ENCODE measurements around the gene AGBL1.

The AGBL1 gene

DNA sequence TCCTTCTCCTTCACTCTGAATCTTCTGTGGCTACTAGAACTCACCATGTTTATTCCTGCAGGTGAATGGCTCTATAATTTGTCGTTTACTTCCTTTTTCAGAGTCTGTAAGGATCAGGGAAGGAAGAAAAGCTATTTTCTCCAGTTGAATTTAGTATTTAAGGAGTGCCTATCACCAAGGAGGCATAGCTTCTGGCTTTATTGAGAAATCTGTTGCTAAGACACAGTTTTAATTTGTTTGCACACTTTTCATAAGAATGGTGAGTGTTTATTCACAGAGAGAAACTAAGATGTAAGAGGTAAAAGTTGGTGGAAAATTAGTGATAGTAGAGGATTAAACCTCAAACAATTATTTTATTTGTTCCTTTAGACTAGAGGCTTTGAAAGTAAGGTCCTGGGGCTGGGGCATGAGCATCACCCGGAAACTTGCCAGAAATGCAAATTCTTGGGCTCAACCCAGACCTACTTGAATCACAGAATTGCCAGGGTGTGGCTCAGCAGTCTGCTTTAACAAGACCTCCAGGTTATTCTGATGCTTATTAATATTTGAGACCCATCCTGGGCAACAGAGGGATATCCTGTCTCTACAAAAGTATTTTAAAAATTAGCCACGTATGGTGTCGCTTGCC, 461.3 kb downstream of the AGBL1 start:
- DNase-seq: no peak

DNA sequence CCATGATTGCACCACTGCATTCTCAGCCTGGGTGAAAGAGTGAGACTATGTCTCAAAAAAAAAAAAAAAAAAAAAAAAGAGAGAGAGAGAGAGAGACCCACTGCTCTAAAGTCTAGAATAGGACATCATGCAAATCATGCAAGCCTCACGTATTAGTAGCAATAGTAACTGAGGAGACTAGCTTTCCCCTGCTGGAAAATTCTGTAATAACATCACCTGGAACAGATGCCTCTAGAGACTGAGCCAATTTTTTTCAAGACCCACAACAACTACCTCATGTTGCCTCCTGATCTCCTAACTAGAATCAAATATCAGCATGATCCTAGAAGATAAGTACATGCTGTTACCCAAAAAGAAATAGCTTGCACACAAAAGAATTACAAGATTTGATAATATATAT, 461.9 kb downstream of the AGBL1 start:
- DNase-seq: no peak

DNA sequence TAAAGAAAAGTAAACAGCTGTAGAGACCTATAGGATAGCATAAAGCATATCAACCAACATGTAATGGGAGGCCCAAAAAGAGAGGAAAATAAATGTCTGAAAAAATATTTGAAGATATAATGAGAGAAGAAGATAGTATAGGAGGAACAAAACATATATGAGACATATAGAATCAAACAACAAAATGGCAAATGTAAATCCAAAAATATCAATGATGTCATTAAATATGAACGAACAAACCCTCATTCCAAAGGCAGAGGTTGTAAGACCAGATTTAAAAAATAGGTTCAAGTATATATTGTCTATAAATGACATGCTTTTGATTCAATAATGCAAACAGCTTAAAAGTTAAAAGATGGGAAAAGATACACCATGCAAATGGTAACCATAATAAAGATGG, 470.4 kb downstream of the AGBL1 start:
- DNase-seq: no peak

DNA sequence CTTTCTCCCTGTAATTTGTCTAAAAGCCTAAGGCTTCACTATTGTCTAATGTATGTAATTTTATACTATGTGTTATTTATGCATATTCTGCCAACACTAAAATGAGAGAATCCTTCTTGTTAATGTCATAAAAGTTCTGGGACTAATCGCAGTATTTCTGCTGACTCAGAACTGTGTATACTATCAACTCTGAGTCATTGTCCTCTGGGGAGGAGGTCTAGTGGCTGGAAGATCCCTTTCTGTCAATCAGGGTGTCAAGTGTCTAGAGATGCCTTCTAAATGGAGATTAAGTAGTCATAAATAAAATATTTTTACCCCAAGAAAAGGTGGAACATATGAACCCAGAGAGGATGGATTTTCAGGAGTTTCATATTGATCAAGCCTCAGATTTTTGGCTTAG, 473.4 kb downstream of the AGBL1 start:
- no peak for DNase-seq

DNA sequence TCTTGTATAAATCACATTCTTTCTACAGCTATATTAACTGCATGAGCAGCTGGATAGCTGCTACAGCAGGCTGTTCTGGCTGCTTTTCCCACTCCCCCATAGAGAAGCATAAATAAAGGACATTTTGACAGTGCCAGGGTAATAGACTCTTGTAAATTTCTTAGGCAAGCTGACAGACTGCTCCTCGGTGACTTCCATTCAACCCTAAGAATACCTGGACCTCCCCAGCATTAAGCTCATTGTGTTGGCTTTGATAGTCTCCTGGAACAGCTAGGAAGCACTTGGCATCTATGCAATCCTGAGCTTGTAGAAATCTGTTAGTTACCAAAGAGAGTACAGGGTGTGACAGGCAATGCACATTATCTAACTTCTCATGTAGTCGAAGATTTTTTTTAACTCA, 475.4 kb downstream of the AGBL1 start:
- DNase-seq: no peak

DNA sequence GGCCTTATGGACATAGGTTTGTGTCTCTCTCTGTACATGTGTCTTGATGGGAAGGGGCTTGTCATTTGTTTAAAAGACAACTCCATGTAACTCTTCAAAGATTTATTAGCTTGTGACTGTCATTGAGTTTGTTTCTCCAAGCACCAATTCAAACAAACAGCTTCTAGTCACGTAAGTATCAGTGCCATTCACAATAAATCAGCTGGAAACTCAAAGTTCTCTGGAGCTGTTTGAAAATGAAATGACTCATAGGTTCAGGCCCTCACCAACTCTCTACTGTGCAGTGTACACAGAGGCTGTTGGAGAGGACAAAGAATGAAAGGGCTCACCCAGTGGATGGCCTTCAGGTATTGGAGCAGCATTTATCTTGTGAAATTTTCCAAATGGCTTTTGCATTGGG, 476.3 kb downstream of the AGBL1 start:
- no peak for DNase-seq

DNA sequence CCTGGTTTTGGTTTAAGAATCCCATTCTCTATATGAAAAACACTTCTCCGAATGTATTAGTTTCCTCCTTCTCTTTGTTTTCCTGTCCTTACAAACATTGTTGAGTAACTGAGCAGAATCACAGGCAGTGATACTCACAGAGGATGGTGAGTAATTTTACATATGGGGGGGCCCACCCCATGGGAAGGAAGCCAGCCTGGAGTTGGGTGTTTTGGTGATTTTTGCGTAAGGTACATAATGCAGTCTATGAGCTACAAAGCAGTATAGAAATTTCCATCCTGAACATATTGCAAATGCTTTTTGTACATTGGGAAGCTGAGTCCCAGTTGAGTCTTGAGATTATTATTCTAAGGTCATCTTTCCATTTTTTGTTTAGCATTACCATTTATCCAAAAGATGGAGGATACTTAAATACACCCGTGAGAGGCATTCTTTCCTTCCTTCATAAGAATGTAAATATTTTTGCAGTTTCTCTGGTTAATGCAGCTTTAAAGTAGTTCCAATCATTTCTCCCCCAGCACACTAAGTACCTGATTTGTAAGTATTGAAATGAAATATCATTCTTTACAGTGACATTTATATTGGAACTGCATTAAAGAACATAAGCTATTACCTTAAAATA, 476.8 kb downstream of the AGBL1 start:
- DNase-seq: no peak

DNA sequence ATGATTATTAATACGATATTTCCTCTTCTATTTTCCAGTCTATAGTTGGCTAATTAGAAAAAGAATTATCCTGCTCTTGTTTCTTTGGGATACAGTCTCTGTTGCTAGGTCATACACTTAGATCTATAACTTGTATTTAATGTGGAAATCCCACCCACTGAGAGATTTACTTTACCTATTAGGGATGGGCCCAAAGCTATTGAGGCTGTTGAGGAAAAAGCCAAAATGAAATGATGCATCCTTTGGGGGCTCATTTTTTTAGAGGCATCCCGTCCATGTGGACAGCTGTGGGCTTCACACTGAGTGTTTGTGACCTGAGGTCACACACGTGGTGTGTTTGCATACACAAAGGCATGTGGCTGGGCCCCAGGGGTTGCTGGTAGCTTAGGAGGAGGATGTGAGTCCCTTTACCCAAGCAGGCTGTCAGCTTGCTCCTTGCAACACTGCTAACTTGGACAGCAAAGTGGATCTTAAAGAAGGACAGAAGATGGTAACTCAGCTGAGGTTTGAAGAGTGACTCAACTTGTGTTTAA, 477.4 kb downstream of the AGBL1 start:
- DNase-seq: no peak

DNA sequence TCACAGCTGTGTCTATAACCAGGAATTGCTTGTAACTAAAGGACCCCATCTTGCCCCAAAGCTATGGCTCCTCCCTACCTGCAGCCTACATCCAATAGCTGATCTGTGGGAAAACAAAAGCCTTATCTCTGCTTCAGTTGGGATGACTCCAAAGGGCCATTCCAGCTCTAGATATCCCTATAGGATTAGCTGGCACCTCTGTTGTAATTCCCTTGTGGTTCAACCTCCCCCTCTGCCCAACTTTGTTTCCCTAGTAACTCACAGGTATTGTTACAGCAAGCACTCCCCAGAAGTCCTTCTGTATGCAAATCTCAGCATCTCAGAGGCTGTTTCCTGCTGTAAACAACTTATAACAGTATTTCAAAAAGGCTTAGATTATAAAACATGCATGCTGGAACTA, 478.6 kb downstream of the AGBL1 start:
- no peak for DNase-seq

DNA sequence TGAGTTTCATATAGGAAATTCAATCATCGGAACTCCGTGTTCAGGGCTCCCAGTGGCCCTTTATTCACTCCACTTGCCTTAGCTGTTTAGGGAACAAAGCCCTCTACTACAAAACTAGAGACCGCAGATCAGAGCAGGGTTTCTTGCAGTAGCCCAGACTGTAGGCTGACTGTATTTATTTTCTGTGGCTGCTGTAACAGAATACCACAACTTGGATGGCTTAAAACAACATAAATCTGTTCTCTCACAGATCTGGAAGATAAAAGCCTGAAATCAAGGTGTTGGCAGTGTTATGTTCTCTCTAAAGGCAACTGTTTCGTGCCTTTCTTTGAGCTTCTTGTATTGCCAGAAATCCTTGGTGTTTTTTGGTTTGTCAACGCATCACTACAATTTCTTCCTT, 479.0 kb downstream of the AGBL1 start:
- DNase-seq: no peak

DNA sequence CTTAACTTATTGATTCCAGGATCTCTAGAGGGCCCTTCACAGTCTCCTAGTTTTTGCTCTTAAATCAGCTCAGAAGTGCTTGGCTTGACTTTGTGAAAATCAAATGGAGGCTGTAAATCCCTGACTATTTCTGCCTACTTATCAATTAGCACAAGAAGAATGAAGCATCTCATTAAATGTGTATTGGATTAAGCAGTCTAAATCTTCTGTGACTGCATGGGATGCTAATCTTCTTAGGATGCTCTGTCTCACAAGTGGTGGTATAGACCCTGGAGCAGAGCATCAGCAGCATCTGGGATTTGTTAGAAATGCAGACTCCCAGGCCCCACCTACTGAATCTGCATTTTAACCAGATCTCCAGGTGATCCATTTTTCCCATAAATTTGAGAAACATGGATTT, 488.7 kb downstream of the AGBL1 start:
- no peak for DNase-seq

DNA sequence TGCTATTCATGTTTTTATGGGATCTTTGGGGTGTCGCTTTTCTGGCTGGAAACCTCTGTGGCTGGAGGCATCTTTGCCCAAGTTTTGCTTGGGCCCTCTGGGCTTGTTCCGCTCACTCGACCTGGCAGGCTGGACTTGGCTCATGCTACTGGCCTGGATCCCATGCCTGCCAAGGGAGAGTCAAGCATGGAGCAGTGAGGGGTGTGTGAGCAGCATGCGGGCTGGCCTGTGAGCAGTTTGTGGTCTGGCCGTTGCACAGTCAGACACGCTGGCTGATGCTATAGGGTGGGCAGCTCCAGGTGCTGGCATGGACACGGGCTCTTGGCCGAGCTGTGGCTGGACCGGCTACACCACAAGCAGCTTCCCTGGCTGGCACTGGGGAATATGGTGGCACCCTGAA, 491.1 kb downstream of the AGBL1 start:
- DNase-seq: no peak

DNA sequence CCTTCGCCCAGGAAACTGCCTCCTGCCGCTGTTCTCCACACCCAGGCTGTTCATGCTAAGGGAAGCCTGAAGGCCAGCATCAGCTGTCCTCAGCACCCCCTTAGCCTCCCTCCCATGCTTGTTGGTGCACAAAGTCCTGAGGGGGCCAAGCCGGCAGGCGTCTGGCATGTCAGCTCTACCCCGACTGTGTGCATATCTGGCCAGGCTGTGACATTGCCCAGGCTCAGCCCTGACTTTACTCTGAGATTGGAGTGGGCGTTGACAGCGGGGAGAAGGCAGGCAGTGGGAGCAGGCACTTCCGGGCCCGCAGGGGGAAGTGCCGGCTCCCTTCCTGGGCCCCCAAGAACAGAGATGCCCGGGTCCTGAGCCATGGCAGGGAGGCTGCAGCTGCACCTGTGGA, 492.2 kb downstream of the AGBL1 start:
- DNase-seq: no peak

DNA sequence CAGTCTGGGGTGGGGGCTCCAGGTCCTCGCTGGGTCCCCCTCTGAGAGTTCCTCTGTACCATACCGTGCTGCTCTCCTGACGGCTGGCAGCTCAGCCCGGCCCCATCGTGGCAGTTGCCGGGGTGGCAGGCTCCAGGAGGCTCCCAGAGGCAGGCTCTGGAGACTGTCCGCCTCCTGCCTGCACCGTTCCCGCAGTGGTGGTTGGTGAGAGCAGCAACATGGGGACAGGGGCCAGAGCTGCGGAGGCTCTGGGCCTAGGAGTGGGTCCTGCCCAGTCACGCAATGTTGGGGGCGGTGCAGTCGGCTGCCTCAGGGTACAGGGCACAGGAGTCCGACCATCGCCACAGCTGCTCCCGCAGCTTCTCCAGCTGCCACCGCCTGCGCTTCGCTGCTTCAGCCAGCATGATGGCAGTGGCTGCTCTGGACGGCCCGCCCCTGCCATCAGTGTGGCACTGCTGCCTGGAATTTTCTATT, 492.7 kb downstream of the AGBL1 start:
- no peak for DNase-seq

DNA sequence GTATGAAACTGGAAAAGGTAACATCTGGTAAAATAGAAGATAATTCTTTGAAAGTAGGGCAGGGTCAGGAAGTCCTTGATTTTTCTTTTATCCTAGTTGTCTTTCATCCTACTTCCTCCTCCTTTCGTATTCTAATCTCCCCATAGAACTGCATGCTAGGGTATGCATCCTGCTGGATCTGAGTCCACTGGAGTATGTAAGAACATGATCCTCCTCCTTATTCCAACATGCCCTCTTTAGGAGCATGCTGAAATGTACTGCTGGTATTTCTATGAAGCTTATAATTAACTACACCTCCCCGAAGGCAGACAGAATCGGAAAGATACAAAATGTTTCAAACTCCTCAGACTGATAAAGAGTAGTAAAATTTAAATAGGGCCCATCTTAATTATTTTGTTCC, 493.8 kb downstream of the AGBL1 start:
- no peak for DNase-seq

DNA sequence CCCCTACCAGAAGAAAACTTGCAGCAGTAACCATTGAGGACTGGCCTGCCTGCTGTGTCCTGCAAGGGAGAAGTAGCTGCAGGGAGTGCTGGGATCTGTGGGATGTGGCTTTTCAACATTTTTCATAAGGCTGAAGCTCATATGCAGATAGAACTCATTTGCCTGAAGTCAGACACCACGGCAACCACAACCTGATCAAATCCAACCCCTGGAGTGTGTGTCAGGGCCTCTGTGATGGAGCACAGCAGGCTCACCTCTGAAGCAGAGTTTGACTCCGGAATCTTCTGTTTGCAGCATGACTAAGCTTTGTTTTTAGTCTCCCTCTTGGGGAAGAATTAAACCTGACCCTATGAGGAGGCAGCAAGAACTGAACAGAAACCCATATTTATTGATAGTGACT, 508.7 kb downstream of the AGBL1 start:
- DNase-seq: no peak

DNA sequence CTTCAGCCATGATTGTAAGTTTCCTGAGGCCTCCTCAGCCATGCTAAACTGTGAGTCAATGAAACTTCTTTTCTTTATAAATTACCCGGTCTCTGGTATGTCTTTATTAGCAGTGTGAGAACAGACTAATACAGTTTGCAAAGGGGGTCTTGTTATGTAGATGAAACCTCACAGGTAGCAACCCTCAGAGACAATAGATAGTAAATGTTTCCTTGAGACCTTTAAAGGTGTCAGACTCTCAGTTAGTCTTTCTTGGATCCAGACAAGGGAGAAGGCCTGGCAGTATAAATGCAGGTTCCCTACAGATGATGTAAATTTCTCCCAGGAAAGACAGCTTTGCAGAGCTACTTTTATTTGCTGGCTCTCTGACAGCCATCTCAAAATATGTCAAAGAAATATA, 510.8 kb downstream of the AGBL1 start:
- no peak for DNase-seq

DNA sequence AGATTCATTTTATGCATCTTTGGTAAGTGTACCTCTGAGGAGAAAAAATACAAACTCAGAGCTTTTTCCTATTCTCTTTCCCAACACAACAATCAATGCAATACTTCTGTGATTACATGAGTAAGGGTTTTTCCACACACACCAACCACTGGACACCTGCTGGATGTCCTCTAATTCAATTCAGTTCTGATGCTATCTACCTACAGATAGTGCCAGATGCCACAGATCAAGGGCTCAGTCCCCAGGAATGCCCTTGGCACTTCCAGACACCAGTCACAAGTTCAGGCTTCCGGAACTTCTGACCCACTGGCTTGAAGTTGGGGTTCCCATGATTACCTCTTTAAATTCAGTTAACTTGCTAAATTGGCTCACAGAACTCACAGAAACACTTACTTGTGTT, 511.5 kb downstream of the AGBL1 start:
- no peak for DNase-seq

DNA sequence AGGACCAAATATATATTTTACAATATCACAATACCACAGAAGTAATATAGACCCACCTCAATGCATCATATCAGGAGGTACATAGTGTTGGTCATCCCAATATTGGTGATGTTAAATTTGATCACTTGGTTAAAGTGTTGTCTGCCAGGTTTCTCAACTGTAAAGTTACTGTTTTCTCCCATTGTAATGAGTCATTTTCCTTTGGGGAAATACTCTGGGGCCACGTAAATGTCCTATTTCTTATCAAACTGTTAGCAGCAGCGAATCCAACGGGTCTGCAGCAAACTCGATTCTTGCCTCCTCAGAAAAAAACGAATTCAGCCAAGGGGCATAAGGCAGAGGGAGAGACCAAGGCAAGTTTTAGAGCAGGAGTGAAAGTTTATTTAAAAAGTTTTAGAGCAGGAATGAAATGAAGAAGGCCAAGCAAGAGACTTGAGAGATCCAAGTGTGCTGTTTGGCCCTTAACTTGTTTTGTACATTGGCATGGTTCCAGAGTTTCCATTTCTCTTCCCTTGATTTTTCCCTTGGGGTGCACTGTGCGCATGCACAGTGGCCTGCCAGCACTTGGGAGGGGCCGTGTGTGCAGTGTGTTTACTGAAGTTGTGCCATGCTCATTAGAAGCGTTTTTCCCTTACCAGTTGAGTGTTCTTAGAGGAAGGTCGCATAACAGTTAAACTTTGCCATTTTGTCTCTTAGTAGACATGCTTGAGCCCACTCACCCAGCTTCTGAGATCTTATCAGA, 512.5 kb downstream of the AGBL1 start:
- DNase-seq: no peak

DNA sequence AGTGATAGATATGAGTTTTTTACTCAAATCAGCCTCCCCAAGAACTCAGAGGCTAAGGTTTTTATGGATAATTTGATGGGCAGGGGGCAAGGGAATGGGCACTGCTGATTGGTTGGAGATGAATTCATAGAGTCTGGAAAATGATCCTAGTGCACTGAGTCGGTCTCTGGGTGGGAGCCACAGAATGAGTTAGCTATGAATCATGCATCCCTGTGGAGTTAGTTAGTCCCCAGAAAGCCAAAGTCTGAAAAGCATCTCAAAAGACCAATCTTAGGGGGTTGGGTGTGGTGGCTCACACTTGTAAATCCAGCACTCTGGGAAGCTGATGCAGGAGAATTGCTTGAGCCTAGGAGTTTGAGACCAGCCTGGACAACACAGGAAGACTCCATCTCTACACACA, 516.1 kb downstream of the AGBL1 start:
- DNase-seq: no peak

DNA sequence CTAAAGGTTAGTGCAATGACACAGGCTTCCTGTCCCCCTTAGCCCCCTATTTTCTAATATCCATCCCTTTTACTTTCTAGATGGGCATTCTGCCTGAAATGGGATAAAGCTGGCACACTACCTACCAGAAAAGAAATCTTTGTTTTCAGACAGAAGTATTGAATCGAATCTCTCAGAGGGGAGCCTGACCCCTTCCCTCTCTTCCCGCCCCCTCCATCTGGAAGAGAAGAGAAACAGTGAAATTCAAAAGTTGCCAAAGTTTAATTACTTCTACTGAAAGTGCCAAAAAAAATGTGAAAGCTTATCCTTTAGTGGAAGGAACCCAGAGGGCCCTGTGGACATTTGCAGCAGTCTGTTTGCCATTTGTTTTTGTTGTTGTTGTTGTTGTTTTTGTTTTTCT, 523.8 kb downstream of the AGBL1 start:
- no peak for DNase-seq

DNA sequence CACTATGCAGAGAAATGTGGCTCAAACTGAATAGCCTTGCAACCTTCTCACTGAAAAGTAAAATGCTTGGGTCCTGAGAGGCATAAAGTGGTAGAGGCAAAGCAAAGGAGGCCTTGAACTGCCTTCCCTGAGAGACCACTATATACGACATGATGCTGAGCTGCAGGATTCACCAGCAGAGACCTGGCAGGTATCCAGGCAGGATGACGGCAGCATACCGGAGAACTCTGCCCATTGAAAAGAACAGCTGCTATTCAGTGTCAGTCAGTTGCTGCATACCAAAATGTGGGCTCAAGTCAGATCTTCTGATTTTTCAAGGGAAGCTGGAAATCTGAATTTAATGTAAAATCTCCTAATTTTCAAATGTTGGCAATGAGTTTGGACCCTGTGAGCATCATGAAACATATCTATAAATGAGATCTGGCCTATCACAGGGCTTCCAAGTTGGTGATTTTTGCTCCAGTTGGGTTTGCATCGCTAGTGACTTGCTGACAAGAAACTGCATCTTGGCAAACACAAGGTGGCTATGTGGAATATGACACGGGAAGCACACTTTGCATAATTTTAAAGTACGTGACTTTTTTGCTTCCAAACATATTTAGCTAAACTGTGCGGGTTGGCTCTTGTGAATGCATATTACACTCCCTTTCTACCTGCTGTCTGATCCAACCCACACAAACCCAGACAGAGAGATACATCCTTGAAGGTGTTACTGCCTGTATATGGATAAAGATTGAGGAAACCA, 529.0 kb downstream of the AGBL1 start:
- DNase-seq: no peak

DNA sequence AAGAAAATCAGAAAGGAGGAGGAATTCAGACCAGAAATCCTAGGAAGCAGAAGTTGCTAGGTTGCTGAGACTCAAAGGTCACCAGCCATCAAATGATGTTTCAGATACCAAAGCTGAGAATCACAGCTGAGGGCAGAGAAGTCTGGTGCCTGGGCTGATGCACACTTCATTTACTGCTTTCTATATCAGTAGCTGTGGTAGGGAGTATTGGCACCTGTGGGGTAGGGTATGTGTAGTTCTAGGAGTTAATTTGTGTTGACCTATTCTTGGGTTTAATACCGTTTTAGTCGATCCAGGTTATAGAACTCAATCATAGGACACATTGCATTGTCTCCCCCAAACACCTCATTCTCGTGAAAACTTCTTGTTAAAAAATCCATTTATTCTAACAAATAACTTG, 529.6 kb downstream of the AGBL1 start:
- no peak for DNase-seq

DNA sequence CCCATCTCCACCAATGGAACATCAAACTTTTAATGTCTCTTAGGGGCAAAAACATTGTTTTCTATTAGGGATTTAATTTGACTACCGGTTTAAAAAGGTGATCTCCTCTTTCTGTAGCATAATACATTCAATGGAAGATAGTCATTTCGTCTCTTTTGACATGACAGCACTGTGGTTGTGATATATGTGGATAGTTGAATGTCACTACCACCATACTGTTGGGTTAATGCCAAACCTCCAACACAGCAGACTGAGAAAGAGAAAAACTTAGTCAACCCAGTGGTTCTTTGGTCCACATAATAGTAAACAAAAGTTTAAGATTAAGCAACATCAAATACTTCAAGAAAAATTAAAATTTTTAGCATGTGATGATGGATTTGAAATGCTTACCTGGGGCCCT, 530.4 kb downstream of the AGBL1 start:
- DNase-seq: no peak

Measured in stimulated activated CD8-positive, alpha-beta memory T cell treated with anti-CD3 and anti-CD28 coated beads, Interleukin-4, amount 100 ng/mL, for 48 hours (primary cell).